Endothelial cell of umbilical vein (primary cell): ENCODE measurements around the gene PUM2. TPM values are rescaled to one million over a fixed set of nuclear protein-coding genes. Genes with fewer than 3 reads are reported as not detected.

Experiments
- BruUV-seq: library from RNA; stranded (reverse); fragments of 400-500 nt; replicated peaks from 2 replicates; lab custom pipeline; 2021; lab: Mats Ljungman, UMichigan
- CTCF ChIA-PET: fragments of 300-600, 350-600 bp; sonication (Branson Sonifier 250); formaldehyde crosslinking; loops from one replicate; lab custom pipeline; 2021; ENCODE audit warnings: antibody characterized with exemption, inconsistent platforms; lab: Charles Lee
- POLR2A ChIA-PET: fragments of 300-600, 350-600 bp; sonication (Branson Sonifier 250); formaldehyde crosslinking; loops from one replicate; lab custom pipeline; 2021; ENCODE audit warnings: antibody characterized with exemption, inconsistent platforms; lab: Charles Lee
- DNase-seq: peaks from one replicate; pipeline ENCODE4 v3.0.0-alpha.2; 2011; ENCODE audit warnings: low read depth, low spot score
- FAIRE-seq: peaks from 2 replicates; lab custom pipeline; 2011; peaks lifted over from hg19 to GRCh38; lab: Jason Lieb, UNC
- H2AFZ ChIP-seq: 2 replicates; pipeline ENCODE4 v1.6.0; 2012; ENCODE audit warnings: low read depth, low read length, control low read depth, inconsistent platforms
- H3K27ac ChIP-seq: 2 replicates; pipeline ENCODE4 v1.5.1; 2011; ENCODE audit warnings: low read depth, mild to moderate bottlenecking, control low read depth, low read length, moderate library complexity; ENCODE audit not compliant: insufficient read depth
- H3K27me3 ChIP-seq, 2 experiments: 2 replicates each; pipeline versions ENCODE4 v1.6.0 to v1.6.1; 2011; ENCODE audit warnings: low read length in 2 of 2, mixed read lengths in 1 of 2; ENCODE audit not compliant: control insufficient read depth in 2 of 2, insufficient read depth in 2 of 2
- H3K36me3 ChIP-seq, 2 experiments: 2 replicates in 1 of 2; 3 replicates in 1 of 2; pipeline ENCODE4 v1.5.1; 2011; ENCODE audit warnings: low read length in 2 of 2, mild to moderate bottlenecking in 1 of 2, moderate library complexity in 1 of 2; ENCODE audit not compliant: control insufficient read depth in 2 of 2, insufficient read depth in 2 of 2; ENCODE audit errors: extremely low read depth in 1 of 2
- H3K4me1 ChIP-seq: 3 replicates; pipeline ENCODE4 v1.5.1; 2011; ENCODE audit warnings: mild to moderate bottlenecking, low read length; ENCODE audit not compliant: control insufficient read depth, insufficient read depth; ENCODE audit errors: extremely low read depth
- H3K4me2 ChIP-seq: 2 replicates; pipeline ENCODE4 v1.6.1; 2011; ENCODE audit warnings: low read length, control low read depth, mixed read lengths; ENCODE audit not compliant: insufficient read depth
- H3K4me3 ChIP-seq, 3 experiments: fragments of 200-600 bp in 1 of 3; sonication (generic), shearing (Covaris generic) in 1 of 3; replicated peaks in 1 of 3; 2 replicates each; pipeline ENCODE4 v1.5.1; 2011 to 2016; ENCODE audit warnings: control low read depth in 3 of 3, low read length in 3 of 3, mild to moderate bottlenecking in 2 of 3, inconsistent platforms in 1 of 3, low read depth in 1 of 3, moderate library complexity in 1 of 3; ENCODE audit not compliant: insufficient read depth in 1 of 3
- H3K79me2 ChIP-seq: 2 replicates; pipeline ENCODE4 v1.6.0; 2012; ENCODE audit warnings: low read length, inconsistent platforms; ENCODE audit not compliant: control insufficient read depth, insufficient read depth
- H3K9ac ChIP-seq: replicated peaks from 2 replicates; pipeline ENCODE3; 2011; ENCODE audit warnings: low read length, control low read depth; ENCODE audit not compliant: insufficient read depth; ENCODE audit errors: extremely low read depth
- H3K9me1 ChIP-seq: replicated peaks from 3 replicates; pipeline ENCODE4 v1.6.0; 2011; ENCODE audit warnings: mild to moderate bottlenecking, low read length; ENCODE audit not compliant: control insufficient read depth, insufficient read depth; ENCODE audit errors: extremely low read depth
- H3K9me3 ChIP-seq: replicated peaks from 2 replicates; pipeline ENCODE4 v1.5.1; 2012; ENCODE audit warnings: low read length, inconsistent platforms; ENCODE audit not compliant: control insufficient read depth, insufficient read depth
- H4K20me1 ChIP-seq: replicated peaks from 2 replicates; pipeline ENCODE3; 2011; ENCODE audit warnings: mild to moderate bottlenecking, low read length; ENCODE audit not compliant: control insufficient read depth, insufficient read depth; ENCODE audit errors: extremely low read depth
- EZH2 ChIP-seq: IDR thresholded peaks from 2 replicates; pipeline ENCODE4 v1.6.1; 2012; ENCODE audit warnings: borderline replicate concordance, low read depth, mild to moderate bottlenecking, moderate library complexity, low read length, inconsistent platforms; ENCODE audit not compliant: severe bottlenecking
- FOS ChIP-seq: IDR thresholded peaks from 2 replicates; pipeline ENCODE4 v1.6.1; 2011; ENCODE audit warnings: mild to moderate bottlenecking, low read length, moderate library complexity, borderline replicate concordance; ENCODE audit not compliant: insufficient read depth
- GATA2 ChIP-seq: IDR thresholded peaks from 2 replicates; pipeline ENCODE4 v1.7.0; 2011; ENCODE audit warnings: low read depth, mild to moderate bottlenecking, moderate library complexity, mixed read lengths, low read length; ENCODE audit not compliant: insufficient read length, insufficient read depth
- JUN ChIP-seq: IDR thresholded peaks from 2 replicates; pipeline ENCODE4 v1.6.1; 2011; ENCODE audit warnings: borderline replicate concordance, low read depth; ENCODE audit not compliant: insufficient read length, insufficient read depth
- MYC ChIP-seq: IDR thresholded peaks from one replicate; pipeline ENCODE4 v1.6.1; 2011; ENCODE audit warnings: mild to moderate bottlenecking, low read depth, low read length
- POLR2A ChIP-seq: IDR thresholded peaks from 2 replicates; pipeline ENCODE4 v1.6.1; 2012; ENCODE audit warnings: low read depth, mild to moderate bottlenecking, control low read depth, low read length
- POLR2AphosphoS5 ChIP-seq: IDR thresholded peaks from 2 replicates; pipeline ENCODE4 v1.6.1; 2012; ENCODE audit warnings: low read depth, mild to moderate bottlenecking, control low read depth, low read length, moderate library complexity; ENCODE audit not compliant: insufficient read depth
- dilution Hi-C: fragments of 300-500 bp; cut with MboI; formaldehyde crosslinking; loops from one replicate; pipeline ENCODE4 v1.15.0; 2019; ENCODE audit warnings: low sequenced_read_pairs; ENCODE audit not compliant: extremely low pct_ligation_motif_present
- intact Hi-C: fragments of 100-400 bp; cut with micrococcal nuclease; formaldehyde crosslinking; loops from one replicate; pipeline ENCODE4 v1.10.0; 2022
- polyA plus RNA-seq, 4 experiments: library from polyadenylated mRNA; depleted of rRNA in 3 of 4; stranded (reverse) in 3 of 4; unstranded in 1 of 4; fragments of >200 nt; gene quantifications; 2 replicates each; pipeline versions ENCODE4 v1.2.1 to v1.2.3, GENCODE V29; 2011 to 2012; ENCODE audit warnings: missing spikeins in 1 of 4
- total RNA-seq: library from RNA; stranded (reverse); gene quantifications from 2 replicates; pipeline ENCODE4 v1.2.3, GENCODE V29; 2021
- TF ChIP-seq, protein P1 (sequence below): IDR thresholded peaks from 2 replicates; pipeline ENCODE4 v1.6.1; 2011; ENCODE audit not compliant: insufficient read depth, insufficient read length
- TF ChIP-seq, protein P2 (sequence below), 2 donors: IDR thresholded peaks; 1 replicate in 1 of 2; 2 replicates in 1 of 2; pipeline ENCODE4 v1.5.1; 2011; ENCODE audit warnings: low read length in 2 of 2, mild to moderate bottlenecking in 2 of 2, moderate library complexity in 2 of 2, control low read depth in 1 of 2, inconsistent platforms in 1 of 2, low read depth in 1 of 2; ENCODE audit not compliant: insufficient read depth in 1 of 2; ENCODE audit errors: extremely low read depth in 1 of 2

PUM2 gene
- total and polyA plus RNA-seq, 2 donors (not counting 3 experiments of a cell fraction or from before 2014, with no cell fraction given): 32.9 to 83.7 TPM

GRCh38 chr2:20281876-20282275 lies 68.8 kb downstream of the PUM2 start:
- H3K9ac ChIP-seq: no peak overlapping the region
- no peak overlapping the region for H3K4me3 ChIP-seq
- intact Hi-C loops (no loop called here), dilution Hi-C loops (no loop called here)
- ChIA-PET POLR2A (no interaction called here), CTCF (interaction anchor here (1.3 to 3.2 kb wide), 5 partner anchors 9 to 44 kb away, joined by 3 to 9 read pairs (median 4); no protein-coding TSS in a partner anchor)
- FAIRE-seq (no peak), DNase-seq (peak; percentile 18)
- no peak overlapping the region for H3K27ac ChIP-seq
- BruUV-seq: no TSS peak
- no peaks in the 10 kb centered on the region for H4K20me1 ChIP-seq
- no peaks in the 10 kb centered on the region for H3K9me3 ChIP-seq
- no peaks in the 10 kb centered on the region for H3K4me1 ChIP-seq
- no peaks in the 10 kb centered on the region for H3K27me3 ChIP-seq
- H3K79me2 ChIP-seq: peaks cover 27% of the 10 kb centered on the region
- no peaks in the 10 kb centered on the region for H3K9me1 ChIP-seq
- H3K36me3 ChIP-seq: peaks cover 10 to 24% of the 10 kb centered on the region in 2 experiments
- no peak overlapping the region for H3K4me2 ChIP-seq
- TF ChIP-seq FOS (no peak), POLR2A (no peak), JUN (no peak), MYC (no peak), EZH2 (no peak), GATA2 (no peak), POLR2AphosphoS5 (no peak)
- TF ChIP-seq, protein P1, sequence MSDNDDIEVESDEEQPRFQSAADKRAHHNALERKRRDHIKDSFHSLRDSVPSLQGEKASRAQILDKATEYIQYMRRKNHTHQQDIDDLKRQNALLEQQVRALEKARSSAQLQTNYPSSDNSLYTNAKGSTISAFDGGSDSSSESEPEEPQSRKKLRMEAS: no peak
- TF ChIP-seq, protein P2, sequence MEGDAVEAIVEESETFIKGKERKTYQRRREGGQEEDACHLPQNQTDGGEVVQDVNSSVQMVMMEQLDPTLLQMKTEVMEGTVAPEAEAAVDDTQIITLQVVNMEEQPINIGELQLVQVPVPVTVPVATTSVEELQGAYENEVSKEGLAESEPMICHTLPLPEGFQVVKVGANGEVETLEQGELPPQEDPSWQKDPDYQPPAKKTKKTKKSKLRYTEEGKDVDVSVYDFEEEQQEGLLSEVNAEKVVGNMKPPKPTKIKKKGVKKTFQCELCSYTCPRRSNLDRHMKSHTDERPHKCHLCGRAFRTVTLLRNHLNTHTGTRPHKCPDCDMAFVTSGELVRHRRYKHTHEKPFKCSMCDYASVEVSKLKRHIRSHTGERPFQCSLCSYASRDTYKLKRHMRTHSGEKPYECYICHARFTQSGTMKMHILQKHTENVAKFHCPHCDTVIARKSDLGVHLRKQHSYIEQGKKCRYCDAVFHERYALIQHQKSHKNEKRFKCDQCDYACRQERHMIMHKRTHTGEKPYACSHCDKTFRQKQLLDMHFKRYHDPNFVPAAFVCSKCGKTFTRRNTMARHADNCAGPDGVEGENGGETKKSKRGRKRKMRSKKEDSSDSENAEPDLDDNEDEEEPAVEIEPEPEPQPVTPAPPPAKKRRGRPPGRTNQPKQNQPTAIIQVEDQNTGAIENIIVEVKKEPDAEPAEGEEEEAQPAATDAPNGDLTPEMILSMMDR (IDR thresholded peaks at IDR 0.05; ENCODE audit: extremely low read depth in 1 of 2, insufficient read depth in 1 of 2, low read depth in 1 of 2, low read length in 2 of 2): no peak
- no peak overlapping the region for H2AFZ ChIP-seq
